Stomach (tissue), 9 donors: ENCODE data around the gene WDR35. TPM values are rescaled to one million over a fixed set of nuclear protein-coding genes. Genes with fewer than 3 reads are reported as not detected.
A peak's percentile ranks its signal among the peaks of the same experiment; 100 is the strongest.
"Not testable (repeated sequence)": the region's sequence is repeated elsewhere in the genome, so short reads cannot be mapped to it uniquely, and the experiment has no call there.

ENCODE experiments used
- DNase-seq, 2 donors: peaks; one replicate each; pipeline versions ENCODE4 v3.0.0 to v3.0.0-alpha.2; 2013 to 2019
- H3K27ac ChIP-seq, 5 donors: fragments of 200-600 bp in 4 of 5; sonication (generic) in 4 of 5; one replicate each; pipeline ENCODE4 v1.5.1; 2013 to 2019; ENCODE audit warnings: mild to moderate bottlenecking in 1 of 5, moderate library complexity in 1 of 5
- H3K27me3 ChIP-seq, 3 donors: fragments of 200-600 bp; sonication (generic); one replicate each; pipeline ENCODE4 v1.5.1; 2017 to 2019; ENCODE audit warnings: mixed run types in 1 of 3
- H3K36me3 ChIP-seq, 4 donors: fragments of 200-600 bp; sonication (generic); 1 replicate in 3 of 4; 2 replicates in 1 of 4; pipeline ENCODE4 v1.5.1; 2016 to 2019
- H3K4me1 ChIP-seq, 4 donors: fragments of 200-600 bp; sonication (generic); one replicate each; pipeline ENCODE4 v1.5.1; 2016 to 2019
- H3K4me3 ChIP-seq, 4 donors: fragments of 200-600 bp; sonication (generic) in 3 of 4; one replicate each; pipeline ENCODE4 v1.5.1; 2016 to 2019; ENCODE audit warnings: mild to moderate bottlenecking in 1 of 4
- H3K9me3 ChIP-seq, 4 donors: fragments of 200-600 bp; sonication (generic); one replicate each; pipeline ENCODE4 v1.5.1; 2016 to 2019
- EP300 ChIP-seq: sonication (generic); formaldehyde crosslinking; IDR thresholded peaks from one replicate; pipeline ENCODE4 v1.6.1; 2017; ENCODE audit warnings: antibody characterized with exemption
- POLR2A ChIP-seq, 4 donors: fragments of 450-650 bp; IDR thresholded peaks; one replicate each; pipeline ENCODE4 v1.6.1; 2016; ENCODE audit warnings: antibody characterized with exemption in 4 of 4, control low read depth in 2 of 4, mild to moderate bottlenecking in 1 of 4, moderate library complexity in 1 of 4
- POLR2AphosphoS5 ChIP-seq, 3 donors: sonication (generic); formaldehyde crosslinking; IDR thresholded peaks; one replicate each; pipeline ENCODE4 v1.6.1; 2016; ENCODE audit warnings: antibody characterized with exemption in 3 of 3
- WGBS, 5 donors: extraction: QIAGEN DNeasy Blood & Tissue Kit in 3 of 5; methylation state at CpG; one replicate each; pipeline versions ENCODE4 v1.1.5 to v1.1.7; 2013 to 2018; 5-methylcytosine and 5-hydroxymethylcytosine counted together
- intact Hi-C: fragments of 100-400 bp; cut with DNase I; formaldehyde crosslinking; loops from one replicate; pipeline ENCODE4 v1.15.1; 2023; ENCODE audit warnings: low total_unique reads
- polyA plus RNA-seq, 3 donors: library from polyadenylated mRNA; stranded (reverse); fragments of 200-250 nt; gene quantifications; one replicate each; pipeline ENCODE4 v1.2.3, GENCODE V29; 2013
- total RNA-seq, 5 donors: library from RNA; depleted of rRNA; stranded (reverse); fragments of >200 nt; gene quantifications; one replicate each; pipeline versions ENCODE4 v1.1.0 to v1.2.3, GENCODE V29; 2014 to 2016
- TF ChIP-seq, protein P1 (sequence below), 7 experiments: fragments of 450-650 bp in 4 of 7; fragments of 200-600 bp in 3 of 7; sonication (generic) in 3 of 7; IDR thresholded peaks; one replicate each; pipeline ENCODE4 v1.5.1; 2016 to 2019; ENCODE audit warnings: antibody characterized with exemption in 7 of 7, control low read depth in 2 of 7, mild to moderate bottlenecking in 1 of 7
- donor health status: healthy with polysubstance abuse.
- donor health status: Bipolar disorder and iron deficiency.
- donor health status: healthy.

The WDR35 gene
- total and polyA plus RNA-seq, 8 donors: under 0.01 to 28.3 (median 3.5) TPM

DNA sequence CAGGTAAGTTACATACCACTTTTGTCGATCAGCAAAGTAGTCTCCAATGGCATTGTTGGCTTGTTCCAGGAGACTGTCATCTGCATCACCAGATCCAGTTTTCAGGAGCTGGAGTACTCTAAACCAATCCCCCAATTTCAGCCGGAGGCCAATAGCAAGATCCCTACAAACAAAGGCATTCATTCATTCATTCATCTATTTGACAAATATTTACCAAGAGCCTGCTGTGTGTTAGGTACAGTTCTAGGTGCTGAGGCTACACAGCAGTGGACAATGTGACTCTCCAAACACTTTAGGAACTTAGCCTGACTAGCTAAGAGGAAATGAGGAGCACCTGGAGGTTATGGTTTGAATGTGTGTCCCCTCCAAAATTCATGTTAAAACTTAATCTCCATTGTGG lies 53.7 kb downstream of the WDR35 start:
- Histone ChIP-seq H3K4me3 (no peak overlapping the region), H3K27ac (no peak overlapping the region), H3K36me3 (peaks cover 5 to 46% (median 33%) of the 10 kb centered on the region in 4 donors), H3K4me1 (peaks cover 0 to 6% (median 2%) of the 10 kb centered on the region in 4 donors), H3K9me3 (no peaks in the 10 kb centered on the region), H3K27me3 (no peaks in the 10 kb centered on the region)
- TF ChIP-seq, protein P1, sequence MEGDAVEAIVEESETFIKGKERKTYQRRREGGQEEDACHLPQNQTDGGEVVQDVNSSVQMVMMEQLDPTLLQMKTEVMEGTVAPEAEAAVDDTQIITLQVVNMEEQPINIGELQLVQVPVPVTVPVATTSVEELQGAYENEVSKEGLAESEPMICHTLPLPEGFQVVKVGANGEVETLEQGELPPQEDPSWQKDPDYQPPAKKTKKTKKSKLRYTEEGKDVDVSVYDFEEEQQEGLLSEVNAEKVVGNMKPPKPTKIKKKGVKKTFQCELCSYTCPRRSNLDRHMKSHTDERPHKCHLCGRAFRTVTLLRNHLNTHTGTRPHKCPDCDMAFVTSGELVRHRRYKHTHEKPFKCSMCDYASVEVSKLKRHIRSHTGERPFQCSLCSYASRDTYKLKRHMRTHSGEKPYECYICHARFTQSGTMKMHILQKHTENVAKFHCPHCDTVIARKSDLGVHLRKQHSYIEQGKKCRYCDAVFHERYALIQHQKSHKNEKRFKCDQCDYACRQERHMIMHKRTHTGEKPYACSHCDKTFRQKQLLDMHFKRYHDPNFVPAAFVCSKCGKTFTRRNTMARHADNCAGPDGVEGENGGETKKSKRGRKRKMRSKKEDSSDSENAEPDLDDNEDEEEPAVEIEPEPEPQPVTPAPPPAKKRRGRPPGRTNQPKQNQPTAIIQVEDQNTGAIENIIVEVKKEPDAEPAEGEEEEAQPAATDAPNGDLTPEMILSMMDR (IDR thresholded peaks at IDR 0.05): no peak
- TF ChIP-seq POLR2AphosphoS5 (IDR thresholded peaks at IDR 0.05) (no peak), EP300 (no peak), POLR2A (IDR thresholded peaks at IDR 0.05) (no peak)
- intact Hi-C loops: no loop called here
- WGBS, 5 donors: 81 to 95% (median 92%) methylated on average over 2 of the region's 2 CpGs
- DNase-seq: no peak

DNA sequence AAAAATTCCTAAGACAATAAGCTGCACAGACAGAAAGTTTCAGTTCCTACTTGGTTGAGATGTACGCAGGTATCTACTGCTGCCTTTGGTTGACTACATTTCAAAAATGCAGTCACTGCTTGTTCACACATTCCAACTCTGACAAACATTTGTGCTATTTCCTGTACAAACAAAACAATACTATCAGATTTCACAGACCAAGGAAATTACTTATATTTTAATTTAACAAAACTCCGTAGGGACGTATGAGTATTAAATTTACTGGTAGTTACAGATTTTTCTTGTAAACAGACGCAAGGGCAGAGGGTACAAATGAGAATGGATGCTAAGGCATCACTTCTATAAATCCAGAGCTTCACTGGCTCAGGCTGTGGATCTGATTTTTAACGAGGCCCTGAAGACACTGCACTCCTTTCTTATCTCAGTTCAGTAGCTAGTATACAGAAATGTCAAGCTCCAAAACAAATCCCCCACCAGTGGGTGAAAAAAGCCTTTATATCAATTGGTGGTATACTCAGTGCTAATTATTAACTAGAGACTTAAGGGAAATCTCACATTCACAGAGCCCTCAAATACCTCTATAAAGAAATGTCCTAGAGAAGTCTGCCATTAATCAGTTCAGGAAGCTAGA lies 56.4 kb downstream of the WDR35 start:
- Histone ChIP-seq H3K27ac (peak overlapping the region in 3 of 5 donors; percentile 20 to 38 (median 31)), H3K4me3 (no peak overlapping the region), H3K36me3 (peaks cover 5 to 72% (median 60%) of the 10 kb centered on the region in 4 donors), H3K27me3 (no peaks in the 10 kb centered on the region), H3K4me1 (peaks cover 0 to 6% (median 2%) of the 10 kb centered on the region in 4 donors), H3K9me3 (peaks cover 0 to 11% (median 5%) of the 10 kb centered on the region in 4 donors)
- TF ChIP-seq POLR2AphosphoS5 (IDR thresholded peaks at IDR 0.05): no peak
- TF ChIP-seq, protein P1 (IDR thresholded peaks at IDR 0.05): no peak
- no peak for TF ChIP-seq POLR2A (IDR thresholded peaks at IDR 0.05)
- TF ChIP-seq EP300: no peak
- 27 to 46% (median 37%) methylated on average over 5 of the region's 5 CpGs for WGBS, 5 donors
- DNase-seq: peak in 1 of 2 donors; percentile 18
- intact Hi-C loops: no loop called here

DNA sequence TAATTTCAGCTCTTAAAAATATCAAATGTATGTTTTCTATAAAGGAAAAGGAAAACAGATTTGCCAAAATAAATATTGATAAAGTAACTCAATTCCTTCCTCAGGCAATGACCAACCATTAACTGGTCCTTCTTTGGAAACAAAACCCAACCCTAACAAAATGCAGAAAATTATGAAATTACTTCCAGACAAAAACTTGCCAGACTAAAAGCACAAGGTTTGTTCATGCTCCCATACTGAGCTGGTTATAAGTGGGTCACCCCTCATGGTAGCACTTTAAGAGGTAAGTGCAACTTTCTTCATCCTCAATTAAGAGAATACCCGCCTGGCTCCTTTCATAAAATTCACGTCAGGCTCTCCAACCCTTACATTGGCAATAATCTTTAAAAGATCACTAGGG lies 57.0 kb downstream of the WDR35 start:
- no peaks in the 10 kb centered on the region for H3K27me3 ChIP-seq
- intact Hi-C loops: no loop called here
- peaks cover 4 to 17% (median 10%) of the 10 kb centered on the region in 4 donors for H3K9me3 ChIP-seq
- peak overlapping the region in 3 of 5 donors; percentile 8 to 31 (median 20) for H3K27ac ChIP-seq
- TF ChIP-seq, protein P1 (IDR thresholded peaks at IDR 0.05): no peak
- TF ChIP-seq POLR2A (IDR thresholded peaks at IDR 0.05) (no peak), EP300 (no peak), POLR2AphosphoS5 (IDR thresholded peaks at IDR 0.05) (no peak)
- 71 to 83% (median 77%) methylated on average over 2 of the region's 2 CpGs for whole genome bisulfite sequencing, 5 donors
- DNase-seq: no peak
- H3K4me3 ChIP-seq: no peak overlapping the region
- H3K36me3 ChIP-seq: peaks cover 5 to 72% (median 62%) of the 10 kb centered on the region in 4 donors
- H3K4me1 ChIP-seq: peaks cover 0 to 6% (median 2%) of the 10 kb centered on the region in 4 donors

DNA sequence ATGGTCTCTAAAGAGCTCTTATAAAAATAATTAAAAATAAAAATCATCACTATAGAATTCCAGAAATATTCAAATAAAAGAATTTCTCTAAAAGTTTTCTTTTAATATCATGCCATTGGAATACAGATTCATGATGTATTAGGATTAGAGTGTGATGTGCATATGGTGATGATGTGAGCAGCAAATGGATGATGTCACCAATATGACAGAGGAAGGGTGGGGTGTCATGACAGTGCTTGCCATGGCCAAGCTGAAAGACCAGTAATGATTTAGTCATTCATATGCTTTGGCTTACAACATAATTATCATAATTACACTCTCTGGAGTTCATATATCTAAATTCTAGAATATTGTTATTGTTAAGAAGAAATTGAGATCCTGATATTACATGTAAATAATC lies 60.7 kb downstream of the WDR35 start:
- Histone ChIP-seq H3K27ac (no peak overlapping the region), H3K4me1 (peaks cover 0 to 6% (median 2%) of the 10 kb centered on the region in 4 donors), H3K4me3 (no peak overlapping the region), H3K9me3 (peaks cover 10 to 29% (median 19%) of the 10 kb centered on the region in 4 donors), H3K27me3 (no peaks in the 10 kb centered on the region), H3K36me3 (peaks cover 5 to 78% (median 51%) of the 10 kb centered on the region in 4 donors)
- DNase-seq: no peak
- no peak for TF ChIP-seq POLR2AphosphoS5 (IDR thresholded peaks at IDR 0.05)
- TF ChIP-seq, protein P1 (IDR thresholded peaks at IDR 0.05): no peak
- TF ChIP-seq POLR2A (IDR thresholded peaks at IDR 0.05): no peak
- intact Hi-C loops: no loop called here

DNA sequence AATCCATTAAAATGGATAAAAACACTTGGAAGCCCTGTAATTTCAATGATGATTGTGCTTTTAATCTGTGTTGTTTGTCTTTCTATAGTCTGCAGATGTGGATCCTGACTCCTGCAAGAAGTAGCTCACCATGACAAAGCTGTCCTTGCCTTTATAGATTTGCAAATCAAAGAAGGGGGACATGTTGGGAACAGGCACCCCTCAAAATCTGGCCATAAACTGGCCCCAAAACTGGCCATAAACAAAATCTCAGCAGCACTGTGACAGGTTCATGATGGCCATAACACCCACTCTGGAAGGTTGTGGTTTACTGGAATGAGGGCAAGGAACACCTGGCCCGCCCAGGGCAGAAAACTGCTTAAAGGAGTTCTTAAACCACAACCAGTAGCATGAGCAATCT lies 62.1 kb downstream of the WDR35 start:
- H3K4me3 ChIP-seq, intact Hi-C loops, H3K27me3 ChIP-seq, DNase-seq, H3K27ac ChIP-seq, H3K4me1 ChIP-seq: not testable (repeated sequence)
- WGBS, 5 donors: 88 to 100% (median 96%) methylated on average over 1 of the region's 1 CpG
- H3K9me3 ChIP-seq: peaks cover 10 to 29% (median 19%) of the 10 kb centered on the region in 4 donors
- peaks cover 5 to 86% (median 56%) of the 10 kb centered on the region in 4 donors for H3K36me3 ChIP-seq

DNA sequence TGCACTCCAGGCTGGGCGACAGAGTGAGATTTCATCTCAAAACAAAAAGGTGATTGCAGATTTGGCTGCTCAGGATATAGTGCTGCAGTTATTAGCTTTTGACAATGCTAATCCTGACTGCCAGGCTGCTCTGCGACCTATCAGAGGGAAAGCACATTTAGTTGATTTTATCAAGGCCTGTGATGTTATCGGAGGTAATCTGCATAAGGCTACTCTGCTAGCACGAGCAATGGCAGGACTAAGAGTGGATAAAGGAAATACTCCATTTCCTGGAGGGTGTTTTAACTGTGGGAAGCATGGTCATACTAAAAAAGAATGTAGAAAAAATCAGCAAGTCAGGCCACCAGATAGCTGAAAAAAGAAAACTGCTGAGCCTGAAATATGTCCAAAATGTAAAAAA lies 65.4 kb downstream of the WDR35 start:
- H3K27me3 ChIP-seq, DNase-seq, H3K4me1 ChIP-seq, H3K27ac ChIP-seq, H3K4me3 ChIP-seq, intact Hi-C loops: not testable (repeated sequence)
- WGBS, 5 donors: 81 to 87% (median 83%) methylated on average over 4 of the region's 4 CpGs
- Histone ChIP-seq H3K9me3 (peaks cover 10 to 29% (median 19%) of the 10 kb centered on the region in 4 donors), H3K36me3 (peaks cover 5 to 71% (median 38%) of the 10 kb centered on the region in 4 donors)

DNA sequence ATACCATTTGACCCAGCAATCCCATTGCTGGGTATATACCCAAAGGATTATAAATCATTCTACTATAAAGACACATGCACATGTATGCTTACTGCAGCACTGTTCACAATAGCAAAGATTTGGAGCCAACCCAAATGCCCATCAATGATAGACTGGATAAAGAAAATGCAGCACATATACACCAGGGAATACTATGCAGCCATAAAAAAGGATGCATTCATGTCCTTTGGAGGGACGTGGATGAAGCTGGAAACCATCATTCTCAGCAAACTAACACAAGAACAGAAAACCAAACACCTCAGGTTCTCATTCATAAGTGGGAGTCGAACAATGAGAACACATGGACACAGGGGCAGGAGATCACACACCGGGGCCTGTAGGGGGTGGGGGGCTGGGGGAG lies 67.7 kb downstream of the WDR35 start:
- H3K9me3 ChIP-seq, DNase-seq, H3K27ac ChIP-seq, H3K4me3 ChIP-seq, H3K27me3 ChIP-seq, intact Hi-C loops, H3K4me1 ChIP-seq: not testable (repeated sequence)
- peaks cover 0 to 50% (median 15%) of the 10 kb centered on the region in 4 donors for H3K36me3 ChIP-seq
- 61 to 96% (median 82%) methylated on average over 3 of the region's 3 CpGs for WGBS, 5 donors
